Activated naive CD8-positive, alpha-beta T cell treated with anti-CD3 and anti-CD28 coated beads, Interleukin-2, amount 50 U/mL, for 16 hours (primary cell): ENCODE results near the gene RAMAC.
"Not testable (repeated sequence)": the region's sequence is repeated elsewhere in the genome, so short reads cannot be mapped to it uniquely, and the experiment has no call there.

ENCODE experiments used
- DNase-seq: peaks from one replicate; pipeline ENCODE4 v3.0.0-alpha.2; 2020; ENCODE audit warnings: low read depth, low spot score

Gene RAMAC

DNA sequence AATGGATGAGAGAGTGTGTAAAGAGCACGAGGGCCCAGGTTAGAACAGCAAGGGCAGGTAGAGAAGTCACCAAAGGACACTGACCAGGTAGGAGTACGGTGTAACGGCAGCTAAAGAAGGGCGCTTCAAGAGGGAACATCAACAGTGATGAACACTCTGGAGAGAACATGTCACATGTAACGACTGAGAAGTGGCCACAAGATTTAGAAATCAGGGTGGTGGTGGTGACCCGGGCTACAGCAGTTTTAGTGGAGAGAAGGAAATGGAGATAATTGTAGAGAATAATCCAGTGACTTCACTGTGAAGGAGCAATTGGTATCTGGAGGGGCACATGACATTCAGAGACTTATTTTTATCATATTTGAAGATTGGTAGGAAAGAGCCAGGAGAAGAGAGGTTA is 26.6 kb downstream of the RAMAC start:
- no peak for DNase-seq

DNA sequence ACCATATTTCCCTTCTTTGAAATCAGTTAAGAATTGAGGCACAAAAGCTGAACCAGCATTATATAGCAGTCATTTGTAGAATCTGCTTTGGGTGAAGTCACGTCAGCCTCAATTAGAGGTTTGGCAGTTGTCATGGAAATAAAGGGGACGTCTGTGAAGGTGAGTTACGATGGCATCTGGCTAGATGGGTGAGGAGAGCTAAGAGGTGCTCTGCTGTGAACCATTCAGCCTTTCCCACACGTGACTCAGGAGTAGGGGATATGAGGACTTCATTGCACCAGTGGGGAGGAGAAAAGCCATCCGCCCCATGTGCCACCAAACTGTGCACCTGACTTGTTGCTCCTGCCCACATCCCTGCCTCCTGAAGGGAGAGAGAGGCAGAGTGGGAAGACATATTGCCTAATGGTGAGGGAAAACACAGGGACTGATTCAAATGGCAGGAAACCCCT is 28.2 kb downstream of the RAMAC start:
- DNase-seq: no peak

DNA sequence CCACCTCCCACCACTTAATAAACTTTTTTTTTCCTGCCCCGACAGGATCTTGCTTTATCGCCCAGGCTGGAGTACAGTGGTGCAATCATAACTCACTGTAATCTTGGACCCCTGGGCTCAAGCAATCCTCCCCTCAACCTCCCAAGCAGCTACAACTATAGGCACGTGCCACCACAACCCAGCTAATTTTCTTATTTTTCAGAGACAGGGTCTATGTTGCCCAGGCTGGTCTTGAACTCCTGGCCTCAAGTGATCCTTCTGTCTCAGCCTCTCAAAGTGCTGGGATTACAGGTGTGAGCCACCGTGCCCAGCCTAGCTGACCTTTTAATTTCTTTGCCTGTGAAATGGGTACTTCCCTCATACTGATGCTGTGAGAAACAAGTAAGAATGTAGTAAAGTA is 29.4 kb downstream of the RAMAC start:
- no peak for DNase-seq

DNA sequence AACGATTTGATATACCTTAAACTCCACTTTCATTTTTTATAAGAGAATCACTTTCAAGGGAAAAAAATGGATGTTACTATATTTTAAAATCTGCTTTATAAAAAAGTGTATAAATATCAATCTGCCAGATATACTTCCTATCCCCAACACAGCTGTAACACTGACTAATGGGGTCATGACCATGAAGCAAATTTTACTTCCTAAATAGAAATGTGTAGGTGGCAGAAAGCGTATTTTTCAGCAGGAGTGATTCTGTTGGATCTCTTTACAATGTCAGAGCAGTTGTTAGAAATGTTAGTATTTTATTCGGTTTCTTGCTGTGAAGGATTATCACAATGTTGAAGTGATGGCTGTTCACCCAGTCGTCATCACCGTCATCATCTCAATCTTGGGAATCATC is 30.9 kb downstream of the RAMAC start:
- no peak for DNase-seq

DNA sequence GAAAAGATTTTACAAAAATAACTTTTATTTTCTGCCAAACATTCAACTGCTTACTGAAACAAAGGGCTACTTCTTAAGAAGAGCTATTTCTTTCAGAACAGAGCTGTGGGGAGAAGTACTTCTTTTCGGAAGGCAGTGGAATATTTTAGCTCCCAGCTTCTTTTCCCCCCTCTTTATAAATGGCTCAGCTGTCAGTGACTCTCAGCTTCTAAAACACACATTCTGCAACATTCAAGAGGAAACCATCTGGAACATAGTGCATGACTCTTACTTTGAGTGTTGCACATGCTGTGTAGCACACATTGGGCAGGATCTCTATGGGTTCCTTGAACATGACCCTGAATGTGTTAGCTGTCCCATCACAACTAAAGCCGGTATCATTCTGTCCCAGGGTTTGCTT is 32.4 kb downstream of the RAMAC start:
- no peak for DNase-seq

DNA sequence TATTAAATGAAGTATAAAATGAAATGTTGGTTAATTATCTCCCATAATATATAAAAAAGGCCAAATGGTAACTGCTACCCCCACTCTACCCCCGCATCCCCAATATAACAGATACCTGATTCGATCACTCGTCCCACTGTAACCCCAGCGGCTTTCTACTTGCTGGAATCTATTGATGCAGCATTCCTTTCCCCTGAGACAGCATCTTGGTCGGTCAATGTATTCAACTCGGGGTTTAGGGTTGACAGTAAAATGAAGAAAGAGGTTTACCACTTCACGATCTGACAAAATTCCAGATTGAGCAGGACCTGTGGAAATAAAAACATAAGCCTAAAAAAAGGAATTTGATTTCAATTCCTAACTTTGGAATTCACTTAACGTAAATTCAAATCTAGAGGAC is 44.0 kb downstream of the RAMAC start:
- no peak for DNase-seq

DNA sequence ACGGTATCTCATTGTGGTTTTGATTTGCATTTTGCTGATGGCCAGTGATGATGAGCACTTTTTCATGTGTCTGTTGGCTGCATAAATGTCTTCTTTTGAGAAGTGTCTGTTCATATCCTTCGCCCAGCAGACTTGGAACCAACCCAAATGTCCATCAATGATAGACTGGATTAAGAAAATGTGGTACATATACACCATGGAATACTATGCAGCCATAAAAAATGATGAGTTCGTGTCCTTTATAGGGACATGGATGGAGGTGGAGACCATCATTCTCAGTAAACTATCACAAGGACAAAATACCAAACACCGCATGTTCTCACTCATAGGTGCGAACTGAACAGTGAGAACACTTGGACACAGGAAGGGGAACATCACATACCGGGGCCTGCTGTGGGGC is 45.2 kb downstream of the RAMAC start:
- not testable (repeated sequence) for DNase-seq

DNA sequence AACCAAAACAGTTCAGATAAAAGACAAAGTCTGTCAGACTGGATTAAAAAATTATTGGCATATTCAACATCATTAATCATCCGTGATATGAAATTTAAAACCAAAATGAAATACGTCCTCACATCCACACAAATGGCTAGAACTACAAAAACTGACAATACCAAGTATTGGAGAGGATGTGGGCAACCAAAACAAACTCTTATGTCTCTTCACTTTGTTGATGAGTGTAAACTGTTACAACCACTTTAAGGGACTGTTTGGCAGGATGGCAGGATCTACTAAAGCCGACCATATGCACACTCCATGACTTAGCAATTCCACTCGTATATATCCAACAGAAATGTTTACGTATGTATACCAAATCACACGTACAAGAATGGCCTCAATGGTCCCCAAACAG is 50.2 kb downstream of the RAMAC start:
- no peak for DNase-seq

DNA sequence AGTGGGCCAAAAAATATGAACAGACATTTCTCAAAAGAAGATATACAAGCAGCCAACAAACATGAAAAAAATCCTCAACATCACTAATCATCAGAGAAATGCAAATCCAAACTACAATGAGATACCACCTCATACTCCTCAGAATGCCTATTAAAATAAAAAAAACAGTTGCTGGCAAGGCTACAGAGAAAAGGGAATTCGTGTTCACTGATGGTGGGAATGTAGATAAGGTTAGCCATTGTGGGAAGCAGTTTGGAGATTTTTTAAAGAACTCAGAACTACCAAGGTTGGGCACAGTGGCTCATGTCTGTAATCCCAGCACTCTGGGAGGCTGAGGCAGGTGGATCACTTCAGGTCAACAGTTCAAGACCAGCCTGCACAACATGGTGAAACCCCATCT is 53.2 kb downstream of the RAMAC start:
- no peak for DNase-seq
